ENCODE measurements around the gene TNC. TPM values are rescaled to one million over a fixed set of nuclear protein-coding genes. Genes with fewer than 3 reads are reported as not detected.
A peak's percentile ranks its signal among the peaks of the same experiment; 100 is the strongest.

Gene TNC
- polyA plus RNA-seq, 1 of the 3 experiments (the other 2 are of a cell fraction) = 805 TPM

DNA sequence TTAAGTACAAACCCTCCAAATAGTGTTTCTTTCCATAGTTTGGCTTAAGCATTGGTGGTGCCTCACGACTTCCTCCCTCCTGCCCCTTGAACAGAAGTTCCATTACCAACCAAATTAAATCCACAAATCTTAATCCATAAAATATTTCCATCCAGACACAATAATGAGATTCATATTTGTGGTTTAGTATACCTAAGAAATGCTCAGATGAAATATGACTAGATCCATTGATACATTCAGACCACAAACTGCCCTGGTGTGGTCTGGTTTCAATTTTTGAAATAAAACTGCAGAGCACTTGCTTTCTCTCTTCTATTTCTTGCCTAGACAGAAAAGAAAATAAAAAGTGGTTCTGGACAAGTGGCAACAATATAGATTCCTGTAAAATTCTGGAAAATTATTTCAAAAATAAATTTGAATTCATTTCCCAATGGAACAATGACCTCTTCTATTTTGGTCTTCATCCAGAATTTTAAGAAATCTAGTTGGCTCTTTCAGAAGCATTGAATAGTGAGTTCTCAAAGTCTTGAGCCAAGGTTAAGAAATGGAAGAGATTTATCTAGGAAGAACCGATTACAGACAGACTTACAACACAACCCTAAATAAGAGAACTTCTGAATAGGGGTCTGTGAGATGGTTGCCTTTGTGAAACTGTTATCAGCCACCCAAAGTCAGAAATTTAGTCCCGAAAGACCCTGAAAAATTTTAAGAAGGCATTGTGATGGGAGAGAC, 14.0 kb downstream of the TNC start:
- Histone ChIP-seq H3K9ac (peak overlapping the region; percentile 25; the same call in 1 of the 2 replicates), H3K79me2 (ENCODE audit: insufficient read depth) (peaks cover 96% of the 10 kb centered on the region), H3K9me2 (no peaks in the 10 kb centered on the region), H3F3A (replicated peaks; ENCODE audit: insufficient read depth) (peaks cover 64% of the 10 kb centered on the region), H2AFZ (ENCODE audit: low read depth) (no peak overlapping the region), H3K27me3 (ENCODE audit: insufficient read depth) (no peaks in the 10 kb centered on the region), H4K20me1 (ENCODE audit: insufficient read depth) (no peaks in the 10 kb centered on the region), H3K4me2 (peak overlapping the region; percentile 54; the same call in 1 of the 2 replicates), H3K9me3 (no peaks in the 10 kb centered on the region), H3K4me3 (ENCODE audit: low read depth in 2 of 2, low read length in 1 of 2) (no peak overlapping the region), H3K4me1 (ENCODE audit: control insufficient read depth in 1 of 2, insufficient read depth in 2 of 2, low read depth in 1 of 2, low read length in 1 of 2) (peaks cover 2 to 36% of the 10 kb centered on the region in 2 experiments), H3K27ac (ENCODE audit: low read depth in 2 of 2, low read length in 1 of 2) (peak overlapping the region; percentile 89 to 90), H3K36me3 (replicated peaks in 1 of 2; ENCODE audit: control insufficient read depth in 1 of 2, insufficient read depth in 2 of 2, low read length in 1 of 2) (peaks cover 0 to 41% of the 10 kb centered on the region in 2 experiments)
- ChIA-PET CTCF (no interaction called here), POLR2A (no interaction called here)
- TF ChIP-seq YY1 (IDR thresholded peaks at IDR 0.05; ENCODE audit: low read depth) (no peak), MXI1 (IDR thresholded peaks at IDR 0.05; ENCODE audit: low read depth, low read length) (no peak), SMC3 (IDR thresholded peaks at IDR 0.05; ENCODE audit: low read depth, low read length) (no peak), TCF12 (IDR thresholded peaks at IDR 0.05) (peak; percentile 99), SIN3A (IDR thresholded peaks at IDR 0.05; ENCODE audit: borderline replicate concordance, low read depth, low read length) (0 out of 2 replicates have a peak, but pooled peaks have one; percentile 17), FOXM1 (IDR thresholded peaks at IDR 0.05; ENCODE audit: low read depth) (peak; percentile 83), TAF1 (IDR thresholded peaks at IDR 0.05; ENCODE audit: borderline replicate concordance, low read depth, low read length) (no peak), NFIC (IDR thresholded peaks at IDR 0.05; ENCODE audit: borderline replicate concordance) (peak; percentile 86), CTCF (IDR thresholded peaks at IDR 0.05) (no peak), RAD21 (IDR thresholded peaks at IDR 0.05; ENCODE audit: low read length) (no peak), FOXJ3 (CRISPR knock-in tag; IDR thresholded peaks at IDR 0.05) (no peak), TEAD4 (IDR thresholded peaks at IDR 0.05; ENCODE audit: borderline replicate concordance, insufficient read depth) (peak; percentile 85), ZBTB33 (IDR thresholded peaks at IDR 0.05; ENCODE audit: borderline replicate concordance, low read depth) (peak; percentile 80; the same call in 1 of the 2 replicates), EP300 (IDR thresholded peaks at IDR 0.05; ENCODE audit: borderline replicate concordance in 1 of 2, low read depth in 1 of 2, low read length in 1 of 2) (peak; percentile 56 to 97; a peak in 3 of 4 replicates), ELF1 (IDR thresholded peaks at IDR 0.05) (0 out of 2 replicates have a peak, but pooled peaks have one; percentile 10), POLR2AphosphoS5 (IDR thresholded peaks at IDR 0.05; ENCODE audit: low read depth, low read length) (peak; percentile 72), RFX5 (IDR thresholded peaks at IDR 0.05; ENCODE audit: low read length) (no peak), JUND (IDR thresholded peaks at IDR 0.05) (peak; percentile 86), RXRA (IDR thresholded peaks at IDR 0.05; ENCODE audit: borderline replicate concordance, low read depth) (peak; percentile 31; the same call in 1 of the 2 replicates), FOSL2 (IDR thresholded peaks at IDR 0.05; ENCODE audit: borderline replicate concordance, low read depth) (peak; percentile 52)
- TF ChIP-seq, protein P1, sequence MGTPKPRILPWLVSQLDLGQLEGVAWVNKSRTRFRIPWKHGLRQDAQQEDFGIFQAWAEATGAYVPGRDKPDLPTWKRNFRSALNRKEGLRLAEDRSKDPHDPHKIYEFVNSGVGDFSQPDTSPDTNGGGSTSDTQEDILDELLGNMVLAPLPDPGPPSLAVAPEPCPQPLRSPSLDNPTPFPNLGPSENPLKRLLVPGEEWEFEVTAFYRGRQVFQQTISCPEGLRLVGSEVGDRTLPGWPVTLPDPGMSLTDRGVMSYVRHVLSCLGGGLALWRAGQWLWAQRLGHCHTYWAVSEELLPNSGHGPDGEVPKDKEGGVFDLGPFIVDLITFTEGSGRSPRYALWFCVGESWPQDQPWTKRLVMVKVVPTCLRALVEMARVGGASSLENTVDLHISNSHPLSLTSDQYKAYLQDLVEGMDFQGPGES (IDR thresholded peaks at IDR 0.05; ENCODE audit: low read depth, low read length) = no peak
- TF ChIP-seq, protein P2, sequence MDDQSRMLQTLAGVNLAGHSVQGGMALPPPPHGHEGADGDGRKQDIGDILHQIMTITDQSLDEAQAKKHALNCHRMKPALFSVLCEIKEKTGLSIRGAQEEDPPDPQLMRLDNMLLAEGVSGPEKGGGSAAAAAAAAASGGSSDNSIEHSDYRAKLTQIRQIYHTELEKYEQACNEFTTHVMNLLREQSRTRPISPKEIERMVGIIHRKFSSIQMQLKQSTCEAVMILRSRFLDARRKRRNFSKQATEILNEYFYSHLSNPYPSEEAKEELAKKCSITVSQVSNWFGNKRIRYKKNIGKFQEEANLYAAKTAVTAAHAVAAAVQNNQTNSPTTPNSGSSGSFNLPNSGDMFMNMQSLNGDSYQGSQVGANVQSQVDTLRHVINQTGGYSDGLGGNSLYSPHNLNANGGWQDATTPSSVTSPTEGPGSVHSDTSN (IDR thresholded peaks at IDR 0.05) = peak; percentile 94
- TF ChIP-seq, protein P3, sequence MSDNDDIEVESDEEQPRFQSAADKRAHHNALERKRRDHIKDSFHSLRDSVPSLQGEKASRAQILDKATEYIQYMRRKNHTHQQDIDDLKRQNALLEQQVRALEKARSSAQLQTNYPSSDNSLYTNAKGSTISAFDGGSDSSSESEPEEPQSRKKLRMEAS (IDR thresholded peaks at IDR 0.05; ENCODE audit: low read depth) = peak; percentile 25; the same call in 1 of the 2 replicates
- no peak for DNase-seq
- WGBS (ENCODE audit: low lambda C conversion rate) = 66% methylated on average over 3 of the region's 3 CpGs

Measured in SK-N-SH (cell line).